Measurements from ENCODE around the gene TPM2.

GRCh38 chr9:35675732-35676392 lies 13.9 kb downstream of the TPM2 start:
- TF ChIP-seq POLR2A (IDR thresholded peaks at IDR 0.05; ENCODE audit: low read depth, low read length) (no peak), POLR2AphosphoS5 (IDR thresholded peaks at IDR 0.05; ENCODE audit: low read depth, low read length) (no peak)
